Prostate gland (tissue), 2 donors: ENCODE data around the gene IL1RAPL1.

Experiments used
- CTCF ChIP-seq, 4 experiments: fragments of 200-600 bp in 2 of 4; fragments of 450-650 bp in 2 of 4; sonication (generic) in 2 of 4; IDR thresholded peaks; 1 replicate in 3 of 4; 2 replicates in 1 of 4; pipeline ENCODE4 v1.5.1; 2016 to 2019; ENCODE audit warnings: antibody characterized with exemption in 4 of 4, mild to moderate bottlenecking in 2 of 4, moderate library complexity in 2 of 4
- POLR2AphosphoS5 ChIP-seq: sonication (generic); formaldehyde crosslinking; IDR thresholded peaks from one replicate; pipeline ENCODE4 v1.6.1; 2017; ENCODE audit warnings: antibody characterized with exemption

- TF ChIP-seq CTCF (IDR thresholded peaks at IDR 0.05) (no peak), POLR2AphosphoS5 (no peak)
Measured at GRCh38 chrX:29869837-29870236, 1282.6 kb downstream of the IL1RAPL1 start.
